Mesothelial cell of epicardium (in vitro differentiated cells): ENCODE measurements around the gene VEGFC. TPM values are rescaled to one million over a fixed set of nuclear protein-coding genes. Genes with fewer than 3 reads are reported as not detected.

Experiments used
- DNase-seq, 2 experiments: peaks; one replicate each; pipeline ENCODE4 v3.0.0; 2021; ENCODE audit warnings: low spot score in 2 of 2; ENCODE audit not compliant: unreplicated experiment in 2 of 2
- H3K27ac Mint-ChIP-seq: 2 replicates; pipeline ENCODE4 v1.8.0; 2021; ENCODE audit warnings: mixed read lengths
- H3K27me3 Mint-ChIP-seq: 2 replicates; pipeline ENCODE4 v1.8.0; 2021; ENCODE audit warnings: low read depth, mixed read lengths
- H3K36me3 Mint-ChIP-seq: 2 replicates; pipeline ENCODE4 v1.8.0; 2021; ENCODE audit warnings: mixed read lengths
- H3K4me1 Mint-ChIP-seq: 2 replicates; pipeline ENCODE4 v1.8.0; 2021; ENCODE audit warnings: mixed read lengths
- H3K4me3 Mint-ChIP-seq: 2 replicates; pipeline ENCODE4 v1.8.0; 2021; ENCODE audit warnings: mild to moderate bottlenecking, moderate library complexity, mixed read lengths
- H3K9me3 Mint-ChIP-seq: 2 replicates; pipeline ENCODE4 v1.8.0; 2021; ENCODE audit warnings: mixed read lengths
- CTCF ChIP-seq: fragments of 200-600 bp; sonication (generic); IDR thresholded peaks from one replicate; pipeline ENCODE4 v1.5.0; 2021; ENCODE audit warnings: antibody characterized with exemption; ENCODE audit not compliant: unreplicated experiment
- total RNA-seq: library from RNA; stranded (reverse); gene quantifications from 3 replicates; pipeline ENCODE4 v1.2.1, GENCODE V29; 2021

Gene VEGFC
- total RNA-seq, 1 donor from 2014 or later, result 2.4 TPM

DNA sequence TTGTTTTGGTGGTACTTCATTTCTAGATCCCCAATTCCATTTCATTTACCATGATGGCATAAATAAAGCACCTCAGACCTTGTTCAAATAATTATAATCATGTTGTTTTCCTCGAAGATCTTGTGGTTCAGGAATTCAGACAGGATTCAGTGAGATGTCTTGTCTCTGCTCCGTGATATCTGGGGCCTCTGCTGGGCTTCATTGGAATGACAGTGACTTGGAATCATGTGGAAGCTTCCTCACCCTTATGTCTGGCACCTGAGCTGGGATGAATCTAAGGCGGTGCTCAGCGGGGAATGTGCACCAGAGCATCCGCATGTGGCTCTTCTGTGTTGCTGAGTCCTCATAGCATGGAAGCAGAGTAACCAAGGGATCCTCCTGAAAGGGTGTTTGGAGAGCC, 132.2 kb downstream of the VEGFC start:
- Mint-ChIP-seq H3K4me3 (no peak overlapping the region), H3K4me1 (peaks cover 12% of the 10 kb centered on the region), H3K27me3 (peaks cover 15% of the 10 kb centered on the region), H3K36me3 (no peaks in the 10 kb centered on the region), H3K27ac (no peak overlapping the region), H3K9me3 (no peaks in the 10 kb centered on the region)
- DNase-seq, result no peak
- TF ChIP-seq CTCF, result no peak

DNA sequence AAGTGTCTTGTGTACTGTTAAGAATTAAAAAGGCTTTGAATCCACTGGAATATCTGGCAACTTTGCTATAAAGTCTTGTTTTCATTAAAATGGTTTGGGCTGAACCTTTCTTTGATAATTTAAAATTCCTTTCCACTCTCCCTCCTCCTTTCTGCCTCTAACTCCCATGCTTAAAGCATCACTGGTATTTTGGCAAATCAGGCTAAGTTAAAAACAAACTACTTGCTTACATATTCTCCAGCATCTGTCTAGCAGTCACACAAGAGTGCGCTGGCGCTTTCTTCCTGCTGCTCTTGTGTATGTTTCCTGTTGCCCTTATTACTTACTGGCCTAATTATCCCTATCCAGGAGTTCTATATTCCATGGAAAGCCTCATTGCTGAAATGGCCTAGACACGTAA, 136.6 kb downstream of the VEGFC start:
- no peak for DNase-seq
- Mint-ChIP-seq H3K4me1 (no peaks in the 10 kb centered on the region), H3K36me3 (no peaks in the 10 kb centered on the region), H3K4me3 (no peak overlapping the region), H3K9me3 (no peaks in the 10 kb centered on the region), H3K27ac (no peak overlapping the region), H3K27me3 (peaks cover 7% of the 10 kb centered on the region)
- no peak for TF ChIP-seq CTCF

- no peak for TF ChIP-seq CTCF
- no peak overlapping the region for H3K27ac Mint-ChIP-seq
Observed at GRCh38 chr4:176654565-176655216, 138.0 kb downstream of the VEGFC start.

GRCh38 chr4:176653401-176654220, 139.1 kb downstream of the VEGFC start:
- Mint-ChIP-seq H3K36me3 (no peaks in the 10 kb centered on the region), H3K27me3 (no peaks in the 10 kb centered on the region), H3K4me3 (no peak overlapping the region), H3K27ac (no peak overlapping the region), H3K9me3 (no peaks in the 10 kb centered on the region), H3K4me1 (no peaks in the 10 kb centered on the region)
- TF ChIP-seq CTCF, result no peak
- DNase-seq, result no peak

More at GRCh38 chr4:176654565-176655216, 138.0 kb downstream of the VEGFC start:
- Mint-ChIP-seq H3K4me3 (no peak overlapping the region), H3K4me1 (no peaks in the 10 kb centered on the region), H3K27me3 (no peaks in the 10 kb centered on the region), H3K9me3 (no peaks in the 10 kb centered on the region), H3K36me3 (no peaks in the 10 kb centered on the region)
- no peak for DNase-seq

DNA sequence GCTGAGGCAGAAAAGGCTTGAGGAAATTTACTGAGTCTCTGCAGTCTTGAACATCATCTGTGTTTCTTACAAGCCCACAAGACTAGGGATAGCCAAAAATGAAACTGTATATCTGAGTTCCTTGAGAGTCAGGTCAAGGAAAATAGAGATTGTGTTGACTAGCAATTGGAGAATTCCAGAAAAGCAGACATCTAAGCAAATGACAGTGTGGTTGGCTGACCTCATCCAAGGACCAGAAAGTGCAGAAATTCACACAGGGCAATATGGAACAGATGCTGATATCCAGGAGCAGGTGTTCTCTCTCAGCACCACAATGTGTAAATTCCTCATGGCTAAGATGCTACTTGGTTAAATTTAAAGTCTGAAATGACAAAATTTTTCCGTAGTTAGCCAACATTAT, 146.4 kb downstream of the VEGFC start:
- H3K4me3 Mint-ChIP-seq, result no peak overlapping the region
- peaks cover 6% of the 10 kb centered on the region for H3K4me1 Mint-ChIP-seq
- no peak for TF ChIP-seq CTCF
- no peaks in the 10 kb centered on the region for H3K36me3 Mint-ChIP-seq
- no peak for DNase-seq
- no peak overlapping the region for H3K27ac Mint-ChIP-seq
- peaks cover 7% of the 10 kb centered on the region for H3K9me3 Mint-ChIP-seq
- H3K27me3 Mint-ChIP-seq, result peaks cover 31% of the 10 kb centered on the region
